Kidney (tissue), 14 donors: ENCODE data around the gene SLC43A1. TPM values are rescaled to one million over a fixed set of nuclear protein-coding genes. Genes with fewer than 3 reads are reported as not detected.

Experiments used
- DNase-seq, 5 donors: peaks; one replicate each; pipeline ENCODE4 v3.0.0-alpha.2; 2013 to 2020
- FAIRE-seq: peaks from 2 replicates; lab custom pipeline; 2012; peaks lifted over from hg19 to GRCh38; lab: Jason Lieb, UNC
- H3K27ac ChIP-seq, 2 donors: one replicate each; pipeline ENCODE4 v1.7.0; 2013; ENCODE audit warnings: low read depth in 2 of 2, low read length in 2 of 2, inconsistent platforms in 1 of 2
- H3K27me3 ChIP-seq: one replicate; pipeline ENCODE4 v1.7.1; 2013; ENCODE audit warnings: low read length, inconsistent platforms; ENCODE audit not compliant: control insufficient read depth, insufficient read depth
- H3K36me3 ChIP-seq, 3 donors: one replicate each; pipeline versions ENCODE4 v1.7.0 to v1.7.1; 2013; ENCODE audit warnings: low read length in 3 of 3, control low read depth in 1 of 3, inconsistent platforms in 1 of 3; ENCODE audit not compliant: insufficient read depth in 3 of 3, control insufficient read depth in 2 of 3
- H3K4me1 ChIP-seq, 3 donors: one replicate each; pipeline versions ENCODE4 v1.7.0 to v1.7.1; 2013; ENCODE audit warnings: low read length in 3 of 3, inconsistent platforms in 1 of 3, low read depth in 1 of 3; ENCODE audit not compliant: control insufficient read depth in 2 of 3, insufficient read depth in 2 of 3
- H3K4me3 ChIP-seq, 3 donors: one replicate each; pipeline versions ENCODE4 v1.7.0 to v1.8.1; 2013; ENCODE audit warnings: low read length in 3 of 3, control low read depth in 1 of 3, inconsistent platforms in 1 of 3
- H3K9ac ChIP-seq, 3 donors: one replicate each; pipeline versions ENCODE4 v1.7.0 to v1.7.1; 2013; ENCODE audit warnings: low read length in 3 of 3, control low read depth in 1 of 3, inconsistent platforms in 1 of 3
- H3K9me3 ChIP-seq, 3 donors: one replicate each; pipeline versions ENCODE4 v1.7.0 to v1.7.1; 2013; ENCODE audit warnings: low read length in 3 of 3, control low read depth in 1 of 3, inconsistent platforms in 1 of 3; ENCODE audit not compliant: control insufficient read depth in 2 of 3, insufficient read depth in 1 of 3
- CTCF ChIP-seq: IDR thresholded peaks from 3 replicates; pipeline ENCODE4 v1.5.1; 2012; ENCODE audit warnings: mild to moderate bottlenecking, moderate library complexity, borderline replicate concordance; ENCODE audit not compliant: insufficient read depth; ENCODE audit errors: extremely low read depth
- intact Hi-C: fragments of 100-400 bp; cut with DNase I; formaldehyde crosslinking; loops from one replicate; pipeline ENCODE4 v1.11.1; 2022
- polyA plus RNA-seq: library from polyadenylated mRNA; stranded (reverse); fragments of 350-450 nt; fragmentation: Illumina TruSeq; extraction: RNeasy Lipid Tissue Mini Kit (QIAGEN cat#74804); gene quantifications from one replicate; pipeline ENCODE4 v1.2.3, GENCODE V29; 2014; ENCODE audit warnings: low read depth, low replicate concordance; ENCODE audit not compliant: insufficient read depth
- total RNA-seq: library from RNA; stranded (reverse); fragmentation: NEBNext Ultra II Directional; extraction: Animal tissue kit (Norgen Biotek cat#: 25700); gene quantifications from one replicate; pipeline ENCODE4 v1.2.1, GENCODE V29; 2021
- donor health status: control.
- donor health status: control.
- donor health status: control.
- donor health status: control.
- donor health status: control.
- donor health status: DM: yes; HTN: yes; CAD: no.
- donor health status: Normal renal cell carcinoma (clear cell type).

SLC43A1 gene
- total and polyA plus RNA-seq, 2 donors from 2014 or later = 4.1 to 16.6 TPM

GRCh38 chr11:57508341-57509170 lies 6.9 kb downstream of the SLC43A1 start:
- DNase-seq (no peak), FAIRE-seq (no peak)
- Histone ChIP-seq H3K9ac (no peak overlapping the region), H3K27ac (no peak overlapping the region), H3K36me3 (no peaks in the 10 kb centered on the region), H3K9me3 (no peaks in the 10 kb centered on the region), H3K27me3 (no peaks in the 10 kb centered on the region), H3K4me1 (no peaks in the 10 kb centered on the region), H3K4me3 (no peak overlapping the region)
- intact Hi-C loops = no loop called here
- TF ChIP-seq CTCF = no peak

DNA sequence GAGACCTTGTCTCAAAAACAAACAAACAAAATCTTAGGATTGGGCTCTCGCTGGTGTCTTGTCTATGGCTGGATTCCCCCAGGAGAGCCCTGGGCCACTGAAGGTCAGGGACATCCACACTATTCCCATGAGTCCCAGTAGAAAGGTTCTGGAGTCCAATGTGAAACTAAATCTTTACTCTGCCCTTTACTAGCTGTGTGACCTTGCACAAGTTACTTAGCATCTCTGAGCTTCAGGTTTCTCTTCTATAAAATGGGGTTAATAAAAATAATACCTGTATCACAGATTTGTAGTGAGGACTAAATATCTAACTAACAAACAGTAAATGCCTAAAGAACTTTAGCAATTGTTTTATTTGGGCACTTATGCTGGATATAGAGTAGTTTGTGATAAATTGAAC lies 9.0 kb downstream of the SLC43A1 start:
- H3K9ac ChIP-seq = no peak overlapping the region
- peaks cover 0 to 5% (median 0%) of the 10 kb centered on the region in 3 donors for H3K4me1 ChIP-seq
- H3K27me3 ChIP-seq = no peaks in the 10 kb centered on the region
- H3K9me3 ChIP-seq = no peaks in the 10 kb centered on the region
- no peaks in the 10 kb centered on the region for H3K36me3 ChIP-seq
- no peak overlapping the region for H3K4me3 ChIP-seq
- TF ChIP-seq CTCF = no peak
- no peak for FAIRE-seq
- intact Hi-C loops = no loop called here
- DNase-seq = no peak
- no peak overlapping the region for H3K27ac ChIP-seq

DNA sequence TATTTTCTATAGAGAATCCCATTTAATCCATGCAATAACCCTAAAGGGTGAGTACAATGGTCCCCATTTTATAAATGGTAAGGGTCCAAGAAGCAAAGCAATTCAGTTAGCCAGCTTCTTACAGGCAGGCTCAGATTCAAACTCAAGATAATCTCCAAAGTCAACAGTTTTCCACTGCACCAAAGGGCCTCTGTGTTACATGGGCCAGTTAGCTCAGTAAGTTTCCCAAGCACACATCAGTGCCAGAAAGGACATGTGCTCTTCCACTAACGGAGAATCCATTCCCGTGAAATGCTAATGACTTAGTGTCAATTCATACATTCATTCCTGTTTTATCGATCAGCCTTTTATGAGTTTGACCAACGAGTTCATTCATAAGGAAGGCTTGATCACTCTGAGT lies 11.0 kb downstream of the SLC43A1 start:
- Histone ChIP-seq H3K36me3 (no peaks in the 10 kb centered on the region), H3K27ac (no peak overlapping the region), H3K9ac (no peak overlapping the region), H3K27me3 (no peaks in the 10 kb centered on the region), H3K4me3 (no peak overlapping the region), H3K4me1 (peaks cover 0 to 12% (median 6%) of the 10 kb centered on the region in 3 donors), H3K9me3 (no peaks in the 10 kb centered on the region)
- no peak for DNase-seq
- no peak for FAIRE-seq
- intact Hi-C loops = no loop called here
- no peak for TF ChIP-seq CTCF
